Dermis blood vessel endothelial cell (primary cell): ENCODE measurements around the gene LYRM4. TPM values are rescaled to one million over a fixed set of nuclear protein-coding genes. Genes with fewer than 3 reads are reported as not detected.
A peak's percentile ranks its signal among the peaks of the same experiment; 100 is the strongest.

ENCODE experiments used
- DNase-seq: peaks from one replicate; pipeline ENCODE4 v3.0.0; 2010
- total RNA-seq: library from RNA; depleted of rRNA; stranded (reverse); fragments of >200 nt; gene quantifications from 2 replicates; pipeline ENCODE4 v1.2.3, GENCODE V29; 2014

LYRM4 gene
- total RNA-seq, 1 donor from 2014 or later, result 18.5 TPM

GRCh38 chr6:5203546-5203945, 57.2 kb downstream of the LYRM4 start:
- DNase-seq, result no peak

GRCh38 chr6:5202941-5203340, 57.8 kb downstream of the LYRM4 start:
- no peak for DNase-seq

- no peak for DNase-seq
Measured at GRCh38 chr6:5202206-5202605, 58.5 kb downstream of the LYRM4 start.

GRCh38 chr6:5201271-5201670, 59.5 kb downstream of the LYRM4 start:
- DNase-seq, result no peak

GRCh38 chr6:5199702-5200101, 61.0 kb downstream of the LYRM4 start:
- no peak for DNase-seq

GRCh38 chr6:5199283-5199682, 61.5 kb downstream of the LYRM4 start:
- DNase-seq, result no peak

GRCh38 chr6:5197084-5197483, 63.7 kb downstream of the LYRM4 start:
- no peak for DNase-seq

GRCh38 chr6:5192135-5192794, 68.5 kb downstream of the LYRM4 start:
- no peak for DNase-seq

GRCh38 chr6:5191722-5192121, 69.0 kb downstream of the LYRM4 start:
- DNase-seq, result no peak

GRCh38 chr6:5191222-5191621, 69.5 kb downstream of the LYRM4 start:
- DNase-seq, result no peak

- peak; percentile 91 for DNase-seq
Measured at GRCh38 chr6:5190507-5190906, 70.2 kb downstream of the LYRM4 start.

GRCh38 chr6:5188646-5189045, 72.1 kb downstream of the LYRM4 start:
- DNase-seq, result no peak

- DNase-seq, result no peak
Measured at GRCh38 chr6:5184878-5185277, 75.9 kb downstream of the LYRM4 start.

- DNase-seq, result no peak
Measured at GRCh38 chr6:5184218-5184617, 76.5 kb downstream of the LYRM4 start.

- no peak for DNase-seq
Measured at GRCh38 chr6:5181510-5182317, 79.0 kb downstream of the LYRM4 start.

- DNase-seq, result no peak
Measured at GRCh38 chr6:5180636-5181035, 80.1 kb downstream of the LYRM4 start.

GRCh38 chr6:5179917-5180316, 80.8 kb downstream of the LYRM4 start:
- DNase-seq, result no peak

- DNase-seq, result no peak
Measured at GRCh38 chr6:5178806-5179205, 81.9 kb downstream of the LYRM4 start.

- DNase-seq, result no peak
Measured at GRCh38 chr6:5175635-5176034, 85.1 kb downstream of the LYRM4 start.

GRCh38 chr6:5174756-5175549, 85.8 kb downstream of the LYRM4 start:
- DNase-seq, result peak; percentile 39

GRCh38 chr6:5174244-5174643, 86.5 kb downstream of the LYRM4 start:
- DNase-seq, result peak; percentile 17

- no peak for DNase-seq
Measured at GRCh38 chr6:5173810-5174209, 86.9 kb downstream of the LYRM4 start.

GRCh38 chr6:5172897-5173474, 87.8 kb downstream of the LYRM4 start:
- DNase-seq, result no peak
